Skin of body (tissue), 2 donors: ENCODE measurements around the gene AKIP1. TPM values are rescaled to one million over a fixed set of nuclear protein-coding genes. Genes with fewer than 3 reads are reported as not detected.
"Not testable (repeated sequence)": the region's sequence is repeated elsewhere in the genome, so short reads cannot be mapped to it uniquely, and the experiment has no call there.

Source experiments
- DNase-seq: peaks from one replicate; lab custom pipeline; 2025; lab: John Stamatoyannopoulos, UW
- total RNA-seq: library from RNA; depleted of rRNA; stranded (reverse); fragments of >200 nt; gene quantifications from one replicate; pipeline ENCODE4 v1.2.3, GENCODE V29; 2014

The AKIP1 gene
- total RNA-seq, 1 donor from 2014 or later: 12.1 TPM

DNA sequence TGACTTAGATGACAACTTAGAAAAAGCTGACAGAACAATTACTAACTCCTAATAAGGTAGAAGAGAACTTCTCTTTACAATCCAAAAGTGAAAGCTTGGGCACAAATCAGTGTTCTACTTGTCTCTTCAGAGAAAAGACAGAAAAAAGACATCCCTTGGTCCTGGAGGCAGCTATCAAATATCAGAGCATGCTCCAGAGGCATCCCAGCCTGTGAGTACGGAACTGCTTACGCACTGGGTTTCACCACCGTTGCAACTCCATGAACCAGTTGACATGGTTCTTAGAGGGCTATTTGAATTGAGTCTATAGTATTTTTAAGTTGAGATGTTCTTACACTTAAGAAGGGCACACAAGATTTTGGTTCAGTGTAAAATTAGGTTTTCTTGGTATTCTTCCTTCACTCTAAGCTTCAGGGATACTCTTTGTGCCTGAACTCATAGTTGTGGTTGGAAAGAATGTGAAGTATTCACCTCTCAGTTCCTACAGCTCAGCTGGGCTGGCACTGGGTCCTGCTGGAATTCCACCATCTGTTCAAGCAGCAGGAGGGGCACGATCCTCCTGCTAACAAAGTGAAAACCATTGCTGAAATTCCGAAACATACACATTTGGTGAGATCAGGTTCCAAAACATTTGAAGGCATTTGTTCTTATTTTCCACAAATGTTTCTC is 6.3 kb downstream of the AKIP1 start:
- DNase-seq: peak; percentile 59

DNA sequence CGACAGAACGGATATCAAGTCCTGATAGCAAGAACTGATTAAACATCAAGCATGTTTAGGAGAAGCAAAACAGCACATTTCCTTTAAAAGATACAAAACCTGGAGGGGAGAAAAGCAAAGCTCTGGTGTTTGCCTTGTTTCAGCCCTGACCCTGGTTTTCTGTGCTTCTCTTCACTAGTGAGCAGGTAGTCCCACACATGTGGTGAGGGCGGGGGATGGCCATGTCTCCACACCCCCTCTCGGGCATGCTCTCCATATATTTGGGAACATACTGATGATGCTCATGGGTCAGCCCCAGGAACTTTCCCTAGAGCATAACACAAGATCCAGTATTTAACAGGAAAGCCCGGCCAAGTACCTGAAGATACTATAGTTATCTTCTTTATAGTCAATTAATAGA is 11.7 kb downstream of the AKIP1 start:
- DNase-seq: no peak

DNA sequence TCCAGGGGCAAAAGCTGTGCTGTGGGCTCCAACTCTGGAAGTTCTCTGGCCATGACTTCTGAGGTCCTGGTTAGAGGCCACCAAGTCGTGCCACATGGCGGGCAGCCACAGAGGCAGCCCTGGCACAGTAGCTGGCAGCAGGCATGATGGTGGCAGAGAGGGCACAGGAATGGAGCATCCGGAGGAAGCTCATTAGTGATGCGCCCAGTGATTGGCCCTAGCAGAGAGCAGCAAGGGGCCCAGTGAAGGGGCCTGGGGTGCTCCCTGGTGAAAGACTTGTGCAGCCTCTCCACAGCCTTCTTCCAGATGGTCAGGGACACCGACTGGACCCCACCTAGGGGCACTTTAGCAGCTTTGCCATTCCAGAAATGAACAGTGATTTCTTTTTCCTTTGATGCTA is 14.7 kb downstream of the AKIP1 start:
- DNase-seq: no peak

DNA sequence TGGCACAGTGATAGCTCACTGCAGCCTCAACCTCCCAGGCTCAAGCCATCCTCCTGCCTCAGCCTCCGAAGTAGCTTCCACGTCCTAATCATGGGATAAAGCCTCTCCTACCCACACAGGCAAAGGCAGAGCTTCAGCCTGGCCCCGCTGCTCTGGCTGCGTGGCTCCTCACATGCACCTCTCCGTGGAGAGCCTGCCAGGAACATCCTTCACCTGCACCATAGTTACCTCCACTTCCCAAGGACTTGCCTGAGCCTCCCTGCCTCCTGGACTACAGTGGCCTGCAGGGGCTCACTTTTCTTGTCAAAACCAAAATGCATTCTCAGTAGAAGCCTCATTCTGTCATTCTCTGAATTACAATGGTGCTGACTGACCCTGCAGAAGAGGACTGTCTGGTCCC is 15.2 kb downstream of the AKIP1 start:
- no peak for DNase-seq

DNA sequence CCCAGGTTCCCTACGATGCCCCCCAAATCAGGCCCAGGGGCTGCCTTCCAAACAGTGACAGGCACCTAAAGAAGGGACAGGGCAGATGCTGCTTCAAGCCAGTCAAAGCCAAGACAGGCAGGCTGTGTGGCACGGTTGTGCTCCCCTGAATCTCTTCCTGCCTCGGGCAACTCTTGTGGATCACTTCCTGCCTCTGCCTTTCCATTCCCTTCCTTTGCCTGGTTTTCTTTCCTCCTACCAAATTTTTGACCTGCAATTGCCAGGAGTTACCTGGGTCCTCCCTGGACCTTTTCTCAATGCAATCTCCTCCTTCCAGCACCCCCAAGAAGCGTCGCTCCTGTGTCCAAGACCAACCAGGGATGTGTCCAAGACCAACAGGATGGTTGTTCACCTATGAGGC is 16.2 kb downstream of the AKIP1 start:
- no peak for DNase-seq

DNA sequence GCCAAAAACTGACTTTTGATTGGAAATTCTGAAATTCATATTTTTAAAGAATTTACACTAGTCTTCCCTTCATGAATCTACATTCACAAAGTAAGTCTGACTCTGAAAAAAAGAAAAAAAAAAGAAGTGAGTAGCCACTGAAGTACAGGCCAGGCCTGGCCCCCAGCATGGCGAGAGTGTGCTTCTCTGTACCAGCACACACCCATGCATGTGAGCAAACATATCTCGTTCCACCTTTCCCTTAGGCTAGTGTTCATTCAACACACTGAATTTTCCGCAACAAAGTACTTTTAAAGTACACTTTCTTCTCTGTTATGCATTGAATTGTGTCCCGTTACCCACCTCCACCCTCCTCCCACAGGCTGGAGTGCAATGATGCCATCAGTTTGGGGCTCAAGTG is 17.2 kb downstream of the AKIP1 start:
- no peak for DNase-seq

DNA sequence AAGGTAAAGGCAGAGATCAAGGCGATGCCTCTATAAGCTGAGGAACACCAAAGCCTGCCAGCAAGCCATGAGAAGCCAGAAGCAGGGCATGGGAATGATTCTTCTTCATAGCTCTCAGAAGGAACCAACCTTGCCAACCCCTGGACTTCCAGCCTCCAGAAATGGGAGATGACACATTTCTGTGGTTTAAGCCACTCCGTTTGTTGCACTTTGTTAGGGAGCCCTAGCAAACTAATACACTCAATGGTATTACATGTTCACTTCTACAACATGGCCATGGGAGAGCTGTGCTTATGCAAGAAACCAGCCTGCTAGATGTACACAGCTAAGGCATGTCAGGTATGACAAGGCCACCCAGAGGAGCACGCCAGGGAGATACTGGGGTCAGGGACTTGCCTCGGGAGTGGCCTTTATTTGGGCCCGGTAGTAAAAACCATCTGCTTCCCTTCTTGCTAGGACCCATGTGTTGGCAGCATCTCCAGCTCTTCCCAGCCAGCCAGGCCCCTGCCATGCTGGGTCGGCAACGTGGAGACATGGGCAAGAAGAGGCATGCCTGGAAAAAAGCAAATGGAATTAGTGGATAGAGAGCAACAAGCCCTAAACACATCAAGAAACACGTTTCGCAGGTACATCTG is 18.1 kb downstream of the AKIP1 start:
- DNase-seq: no peak

DNA sequence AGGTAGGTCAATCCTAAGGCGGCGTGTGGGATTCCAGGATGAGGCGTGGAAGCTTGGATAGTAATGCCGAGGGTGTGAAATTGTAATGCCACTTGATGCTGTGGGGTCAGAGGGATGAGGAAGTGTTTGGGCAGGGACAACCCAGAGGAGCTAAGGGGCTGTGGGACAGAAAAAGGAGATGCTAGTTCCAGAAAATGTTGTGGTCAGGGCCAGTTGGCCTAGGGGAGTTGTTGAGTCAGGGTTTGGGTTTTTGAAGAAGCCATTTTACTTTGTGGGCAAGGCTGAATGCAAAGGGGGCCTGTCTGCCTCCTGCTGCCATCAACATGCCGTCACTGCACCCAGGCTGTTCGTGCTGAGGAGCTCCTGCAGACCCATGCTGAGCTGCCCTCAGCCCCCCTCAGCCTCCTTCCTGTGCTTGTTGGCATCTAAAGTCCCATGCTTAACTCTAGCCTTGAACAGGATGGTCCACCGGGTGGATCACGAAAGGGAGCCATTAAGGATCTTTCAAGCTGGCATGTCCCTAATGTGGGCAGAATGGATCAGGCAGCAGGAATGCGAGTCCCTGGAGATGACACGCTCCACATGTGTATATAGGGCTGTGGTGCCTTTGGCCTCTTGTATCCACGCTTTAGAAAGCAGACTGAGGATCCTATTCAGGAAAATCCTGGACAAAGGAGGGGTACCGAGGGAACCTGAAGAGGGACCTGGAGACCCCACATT is 19.6 kb downstream of the AKIP1 start:
- DNase-seq: no peak

DNA sequence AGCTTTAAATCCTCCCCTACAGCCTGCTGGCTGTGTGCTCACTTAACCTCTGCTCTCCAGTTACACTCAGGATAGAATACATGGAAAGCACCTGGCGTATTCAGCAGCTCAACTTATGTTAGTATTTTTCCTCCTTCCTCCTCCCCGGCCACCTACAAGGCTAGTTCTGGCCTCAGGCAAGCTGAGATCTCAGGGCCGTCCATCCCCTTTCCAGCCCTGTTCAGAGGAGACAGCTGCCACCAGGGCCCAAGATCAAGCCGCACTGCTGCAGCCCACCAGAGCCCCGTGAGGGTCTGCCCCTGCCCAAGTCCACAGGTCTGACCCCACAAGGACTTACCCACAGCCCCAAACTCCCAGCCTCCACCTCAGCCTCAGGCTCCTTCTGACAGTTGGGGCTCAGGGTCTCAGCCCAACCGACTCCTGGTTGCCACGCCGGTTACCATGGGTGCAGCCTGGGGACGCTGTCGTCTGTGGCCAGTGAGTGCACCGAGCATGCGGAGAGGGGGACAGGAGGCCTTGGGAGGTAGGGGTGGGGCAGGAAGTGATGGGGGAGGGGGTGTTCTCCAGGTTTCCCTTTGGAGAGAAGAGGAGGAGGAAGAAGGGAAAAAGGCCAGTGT is 21.7 kb downstream of the AKIP1 start, which contains the start of gene C11orf16:
Gene C11orf16 (minus strand): TSS at position 384 of the 617 bp plus-strand sequence. CDS start 639 bp downstream, outside the sequence.
- DNase-seq: no peak

DNA sequence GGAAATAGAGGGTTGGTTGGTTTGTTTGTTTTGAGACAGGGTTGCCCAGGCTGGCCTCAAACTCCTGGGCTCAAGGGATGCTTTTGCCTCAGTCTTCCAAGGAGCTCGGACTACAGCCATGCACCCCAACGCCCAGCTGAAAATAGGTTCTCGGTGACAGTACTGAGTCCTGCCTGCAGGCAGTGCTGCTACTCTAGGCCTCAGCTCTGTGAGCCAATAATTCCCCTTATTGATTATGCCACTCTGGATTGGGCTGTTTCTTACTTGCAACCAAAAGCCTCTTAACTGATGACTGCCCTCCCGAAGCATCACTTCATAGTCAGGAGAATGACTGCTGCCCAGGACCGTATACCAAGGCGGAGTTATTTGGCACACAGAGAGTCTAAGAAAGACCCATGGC is 22.9 kb downstream of the AKIP1 start:
- no peak for DNase-seq

DNA sequence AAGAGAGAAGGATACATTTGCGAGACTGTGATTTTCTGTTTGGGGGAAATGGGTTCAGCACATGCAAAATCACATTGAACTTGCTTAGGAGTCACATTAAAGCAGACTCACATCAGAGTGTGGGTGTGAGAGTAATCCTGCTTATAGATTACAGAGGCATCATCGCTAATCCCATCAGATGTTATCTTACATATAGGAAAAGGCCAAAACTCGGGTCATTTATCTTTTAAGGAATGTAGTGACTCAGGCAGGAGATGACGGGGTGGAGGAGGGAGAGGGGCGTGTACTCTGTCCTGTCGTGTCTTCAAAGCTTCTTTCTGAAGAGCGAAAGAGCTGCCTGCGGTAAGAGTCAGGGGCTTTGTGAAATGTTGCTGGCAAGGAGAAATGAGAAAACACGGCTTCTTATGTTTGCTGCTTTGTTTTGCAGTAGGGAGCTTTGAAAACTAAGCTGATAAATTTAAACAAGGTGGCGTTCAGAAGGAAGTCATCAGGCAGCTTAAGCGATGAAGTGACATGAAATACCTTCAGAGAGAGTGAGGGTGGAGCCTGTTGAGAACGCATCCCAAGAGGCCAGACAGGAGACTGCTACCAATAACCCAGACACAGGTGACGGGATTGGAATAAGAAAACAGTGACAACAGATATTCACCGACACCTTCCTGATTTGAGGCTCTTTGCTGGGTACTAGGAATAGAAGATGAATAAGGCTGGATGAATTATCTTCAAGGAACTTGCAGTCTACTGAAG is 23.9 kb downstream of the AKIP1 start:
- DNase-seq: no peak

DNA sequence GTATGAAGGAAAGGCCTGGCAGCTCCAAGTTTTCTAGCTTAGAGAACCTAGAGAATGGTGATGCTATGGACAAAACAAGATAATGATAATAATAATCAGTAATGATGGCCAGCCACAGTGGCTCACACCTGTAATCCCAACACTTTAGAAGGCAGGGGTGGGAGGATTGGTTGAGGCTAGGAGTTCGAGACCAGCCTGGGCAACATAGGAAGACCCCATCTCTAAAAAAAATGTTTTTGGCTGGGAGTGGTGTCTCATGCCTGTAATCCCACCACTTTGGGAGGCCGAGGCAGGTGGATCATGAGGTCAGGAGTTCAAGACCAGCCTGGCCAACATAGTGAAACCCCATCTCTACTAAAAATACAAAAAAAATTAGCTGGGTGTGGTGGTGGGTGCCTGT is 24.8 kb downstream of the AKIP1 start:
- not testable (repeated sequence) for DNase-seq

DNA sequence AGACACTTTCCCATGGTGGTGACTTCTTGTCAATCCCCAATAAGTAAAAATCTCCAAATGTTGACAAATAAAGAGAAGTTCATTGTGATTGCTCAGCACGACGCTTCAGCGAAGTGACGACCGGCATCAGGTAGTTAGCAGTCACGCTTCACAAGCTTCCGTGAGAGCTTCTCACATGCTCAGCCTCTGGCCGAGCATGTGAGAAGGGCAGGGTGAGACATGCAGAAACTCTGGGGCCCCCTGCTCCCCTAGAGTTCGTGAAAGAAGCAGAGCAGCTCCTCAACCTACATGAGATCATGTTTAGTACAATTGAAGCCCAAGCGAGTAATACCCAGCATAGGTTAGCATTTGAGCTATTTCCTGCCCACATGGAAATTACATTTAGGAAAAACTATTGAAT is 26.2 kb downstream of the AKIP1 start:
- DNase-seq: no peak

DNA sequence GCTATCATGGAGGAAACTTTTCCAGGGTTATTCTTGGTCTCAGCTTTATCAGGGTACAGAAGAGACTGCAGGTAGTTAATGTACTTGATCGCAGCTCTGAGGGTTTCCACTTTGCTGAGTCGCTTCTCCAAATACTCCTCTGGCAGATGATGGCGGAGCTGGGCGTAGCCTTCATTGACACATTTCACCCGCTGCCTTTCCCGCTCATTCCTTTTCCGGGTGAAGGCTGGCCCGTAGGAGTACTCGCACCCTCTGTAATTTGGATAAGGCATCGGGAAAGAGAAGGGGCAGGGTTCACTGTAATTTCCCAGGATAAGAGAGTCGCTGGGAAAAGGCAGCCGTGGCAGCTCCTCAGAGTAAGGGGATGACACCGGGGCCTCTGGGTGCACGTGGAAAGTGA is 26.7 kb downstream of the AKIP1 start:
- no peak for DNase-seq

DNA sequence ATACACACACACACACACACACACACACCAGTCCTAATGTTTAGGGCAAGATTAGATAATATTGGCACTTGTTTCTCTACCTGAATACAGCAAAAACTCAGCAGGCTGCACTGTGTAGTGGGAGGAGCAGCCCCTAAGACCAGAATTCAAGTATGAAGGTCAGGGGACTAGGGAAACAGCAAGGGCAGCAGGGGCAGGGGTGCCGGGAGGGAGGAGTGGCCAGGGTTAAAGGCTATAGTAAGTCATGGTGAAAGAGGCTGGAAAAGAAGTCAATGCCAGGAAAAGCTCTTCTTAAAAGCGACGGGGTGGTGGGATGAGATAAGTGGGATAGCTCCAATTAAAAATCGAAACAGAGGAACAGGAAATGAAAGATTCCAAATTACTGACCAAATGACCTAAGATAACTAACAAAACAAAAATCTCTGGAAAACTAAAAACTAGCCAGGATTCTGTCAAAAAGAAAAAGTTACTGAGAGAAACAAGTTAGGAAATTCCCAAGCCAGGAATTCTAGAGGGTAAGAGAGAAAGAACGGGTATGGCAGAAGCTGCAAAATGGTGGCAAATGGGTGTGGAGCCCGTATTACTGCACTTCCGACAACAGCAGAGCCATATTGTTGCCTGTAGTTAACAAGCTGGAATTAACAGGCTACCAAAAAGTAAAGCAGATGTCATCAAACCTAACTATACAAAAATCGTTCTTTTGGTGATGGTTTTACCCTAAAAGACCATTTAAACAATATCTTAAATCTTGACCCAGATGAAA is 30.5 kb downstream of the AKIP1 start:
- no peak for DNase-seq

DNA sequence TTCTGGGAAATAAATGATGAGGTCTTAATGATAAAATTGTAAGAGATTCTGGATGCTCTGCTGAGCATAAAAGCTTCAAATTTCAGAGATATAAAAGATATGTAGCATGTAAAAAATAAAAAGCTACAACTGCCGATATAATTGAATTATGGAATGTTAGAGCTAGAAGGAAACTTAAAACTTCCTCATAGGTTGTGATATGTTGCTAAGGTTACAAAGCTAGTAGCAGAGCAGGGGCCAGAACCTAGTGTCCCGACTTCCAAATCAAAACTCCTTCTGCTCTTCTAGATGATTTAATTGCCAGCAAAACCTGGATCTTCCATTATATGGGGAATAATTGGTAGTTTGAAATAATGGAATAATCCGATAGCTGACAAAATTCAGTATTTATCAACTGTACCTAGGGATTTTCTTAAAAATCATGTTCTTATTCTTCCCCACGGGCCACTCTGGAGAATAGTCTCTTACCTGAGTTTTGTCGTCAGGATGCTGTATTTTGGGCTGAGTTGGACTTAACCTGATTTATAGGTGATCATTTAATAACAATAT is 31.6 kb downstream of the AKIP1 start, which contains the start of gene ASCL3:
Gene ASCL3 (minus strand): TSS at position 499 of the 549 bp plus-strand sequence. CDS start 4,855 bp downstream, outside the sequence.
- no peak for DNase-seq

DNA sequence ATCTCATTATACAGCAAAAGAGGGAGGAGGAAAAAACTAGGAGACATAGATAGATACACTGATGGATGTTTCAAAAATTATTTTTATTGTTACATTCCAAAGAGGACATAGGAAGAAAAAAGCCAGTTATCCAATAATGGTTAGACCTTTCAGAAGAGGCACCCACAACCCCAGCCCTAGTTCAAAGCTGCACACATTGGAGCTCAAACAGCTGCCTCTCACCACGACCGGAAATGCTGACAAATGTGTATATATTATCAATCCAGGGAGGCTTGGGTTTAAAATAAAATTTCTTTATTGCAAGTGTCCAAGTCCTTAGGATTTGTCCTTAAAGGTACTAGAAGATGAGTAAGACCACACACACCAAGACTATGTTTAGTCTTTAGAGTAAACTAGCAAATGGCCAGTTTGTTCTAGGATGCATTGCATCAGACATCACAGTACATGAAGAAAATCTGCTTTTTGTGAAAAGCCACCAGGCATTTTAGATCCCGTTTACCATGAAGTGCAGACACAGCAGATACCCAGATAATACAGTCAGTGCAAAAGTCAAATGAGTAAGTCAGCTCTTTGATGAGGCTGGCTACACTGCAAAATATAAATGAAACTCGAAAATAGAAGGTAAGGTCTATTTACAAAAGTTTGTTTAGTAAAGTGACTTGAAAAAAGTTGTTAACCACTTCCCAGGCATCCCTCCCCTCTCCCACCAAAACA is 36.4 kb downstream of the AKIP1 start:
- DNase-seq: no peak

DNA sequence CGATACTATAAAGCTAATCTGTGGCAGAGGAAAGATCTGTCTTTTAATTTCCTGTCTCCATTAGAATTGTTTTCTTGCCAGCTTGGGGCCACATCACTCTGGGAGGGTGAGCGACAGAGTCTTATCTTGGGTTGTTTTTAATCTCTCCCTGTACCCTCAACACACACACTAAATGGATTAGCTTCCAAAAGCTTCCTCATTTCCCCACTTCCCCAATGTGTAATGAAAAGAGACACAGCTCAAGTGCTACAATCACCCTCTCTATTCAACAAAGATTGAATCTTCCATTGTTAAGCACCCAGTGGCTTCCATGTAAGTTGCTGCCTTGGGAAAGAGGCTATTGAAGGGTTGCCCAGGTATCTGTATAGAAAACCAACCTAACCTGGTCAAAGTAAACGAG is 37.9 kb downstream of the AKIP1 start:
- DNase-seq: no peak

DNA sequence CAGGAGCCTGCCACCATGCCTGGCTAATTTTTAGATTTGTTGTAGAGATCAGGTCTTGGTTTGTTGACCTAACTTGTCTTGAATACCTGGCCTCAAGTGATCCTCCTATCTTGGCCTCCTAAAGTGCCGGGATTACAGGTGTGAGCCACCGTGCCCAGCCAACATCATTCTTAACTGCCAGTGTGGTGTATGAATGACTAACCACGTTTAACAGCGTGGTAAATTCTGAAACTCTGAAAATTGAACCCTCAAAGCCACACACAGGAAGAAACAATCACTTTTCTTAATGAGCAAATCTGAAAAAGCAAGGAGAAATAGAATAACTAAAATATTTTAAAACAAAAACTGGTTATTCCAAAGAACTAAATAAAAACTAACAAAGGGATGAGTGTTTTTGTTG is 45.9 kb downstream of the AKIP1 start:
- no peak for DNase-seq
